ENCODE data around the gene DCST2.

DNA sequence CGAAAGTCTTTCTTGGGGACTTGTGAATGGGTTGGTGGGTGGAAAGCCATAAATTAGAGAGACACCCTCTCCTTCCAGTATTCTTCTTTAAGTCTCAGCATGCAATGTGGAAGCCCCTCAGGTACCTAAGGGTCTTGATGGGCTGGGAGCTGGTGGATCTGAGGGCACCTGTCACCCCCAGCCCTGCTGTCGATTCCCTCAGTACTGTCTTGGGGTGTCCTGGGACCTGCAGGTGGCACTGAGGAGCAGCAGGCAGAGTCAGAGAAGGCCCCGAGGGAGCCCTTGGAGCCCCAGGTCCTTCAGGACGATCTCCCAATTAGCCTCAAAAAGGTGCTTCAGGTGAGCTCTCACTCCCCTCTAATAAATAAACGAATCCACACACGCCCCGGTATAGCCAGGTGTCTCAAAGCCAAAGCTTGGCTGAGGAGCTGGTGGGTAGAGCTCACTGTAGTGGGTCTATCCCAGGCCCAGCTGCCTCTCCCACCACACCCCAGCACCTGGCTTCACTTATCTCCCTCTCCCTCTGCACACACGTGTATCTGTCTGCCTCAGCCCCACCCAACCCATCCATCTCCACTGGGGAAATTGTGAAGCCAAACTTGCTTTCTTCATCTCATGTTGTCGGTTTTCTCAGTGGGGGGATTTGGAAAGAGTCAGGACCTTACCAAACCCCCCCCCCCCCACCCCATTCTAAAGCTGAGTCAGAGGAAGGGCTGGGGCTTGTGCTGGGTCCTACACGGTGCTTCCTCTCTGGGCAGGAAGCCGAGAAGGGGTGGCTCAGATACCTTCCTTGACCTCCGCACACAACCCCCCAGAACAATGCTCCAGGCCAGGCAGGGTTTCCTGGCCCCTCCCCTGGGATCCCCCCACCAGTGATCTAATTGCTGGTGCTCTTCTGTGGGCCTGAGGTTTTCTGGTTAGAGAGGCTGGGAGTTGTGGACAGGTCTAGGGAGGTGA is 19.1 kb upstream of the DCST2 start:
- TF ChIP-seq POLR2A (IDR thresholded peaks at IDR 0.05; ENCODE audit: low read depth, low read length): no peak
- TF ChIP-seq ZNF274 (IDR thresholded peaks at IDR 0.05; ENCODE audit: insufficient read depth, insufficient read length): no peak
- no peak for TF ChIP-seq EZH2 (IDR thresholded peaks at IDR 0.05; ENCODE audit: borderline replicate concordance, control insufficient read depth, low read depth, low read length)
